ENCODE results near the gene SHROOM2.
A peak's percentile ranks its signal among the peaks of the same experiment; 100 is the strongest.

The SHROOM2 gene

GRCh38 chrX:9867753-9868152 lies 81.5 kb downstream of the SHROOM2 start:
- DNase-seq: no peak

- DNase-seq: no peak
Observed at GRCh38 chrX:9871701-9872268, 85.6 kb downstream of the SHROOM2 start.

GRCh38 chrX:9873360-9873759 lies 87.1 kb downstream of the SHROOM2 start:
- DNase-seq: no peak

DNA sequence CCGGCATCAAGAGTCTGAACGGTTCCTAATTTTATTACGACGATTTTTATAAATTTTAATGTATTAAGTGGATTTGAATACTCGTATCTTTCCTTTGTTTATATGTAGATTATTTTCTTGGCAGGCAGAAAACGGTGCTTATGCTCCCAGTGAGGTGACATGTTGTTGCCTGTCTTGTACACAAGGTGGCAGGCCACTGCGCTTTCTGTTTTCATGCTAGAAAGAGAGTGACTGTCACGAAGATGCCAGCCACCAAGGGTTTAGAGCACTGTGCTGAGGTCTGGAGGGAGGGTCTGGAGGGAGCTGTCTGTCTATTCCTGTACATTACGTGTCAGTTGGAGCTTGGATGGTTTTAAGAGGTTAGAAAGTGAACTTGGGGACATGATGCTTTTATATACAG lies 87.7 kb downstream of the SHROOM2 start:
- peak; percentile 18 to 75 for DNase-seq

GRCh38 chrX:9874483-9874882 lies 88.3 kb downstream of the SHROOM2 start:
- DNase-seq: no peak

DNA sequence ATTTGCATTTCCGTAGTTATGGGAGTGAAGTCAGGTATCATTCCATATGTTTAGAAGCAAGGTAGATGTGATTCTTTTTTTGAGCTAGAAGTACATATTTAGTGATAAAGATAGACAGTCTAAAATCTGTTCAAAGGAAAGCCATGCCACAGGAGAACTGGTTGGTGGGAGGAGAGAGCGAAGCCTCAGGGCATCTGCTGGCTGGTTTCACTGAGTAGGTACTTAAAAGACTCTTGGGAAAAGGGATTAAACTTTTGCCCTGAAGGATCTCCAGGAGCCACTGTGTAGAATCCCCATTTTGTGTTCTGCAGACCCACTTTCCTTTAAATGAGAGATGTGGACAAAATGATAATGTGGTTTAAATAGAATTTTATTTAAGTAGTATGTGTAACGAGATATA lies 89.6 kb downstream of the SHROOM2 start:
- DNase-seq: no peak

DNA sequence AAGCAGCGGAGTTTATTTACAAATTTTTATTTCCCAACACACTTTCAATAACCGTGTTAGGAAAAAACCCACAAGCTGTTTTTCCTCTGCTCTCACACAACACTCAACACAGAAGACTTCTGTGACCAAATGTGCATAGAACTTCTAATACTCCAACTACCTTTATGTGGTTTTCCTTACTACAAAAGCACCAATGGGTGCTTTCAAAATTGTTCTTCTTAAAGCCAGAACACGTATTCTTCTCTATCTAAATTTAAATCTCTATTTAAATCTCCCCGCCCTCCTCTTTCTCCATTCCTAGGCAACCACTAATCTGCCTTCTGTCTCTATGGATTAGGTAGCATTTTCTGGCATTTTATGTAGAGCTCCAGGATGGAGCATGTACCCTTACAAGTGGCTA lies 90.0 kb downstream of the SHROOM2 start:
- DNase-seq: no peak

GRCh38 chrX:9878146-9878820 lies 92.1 kb downstream of the SHROOM2 start:
- peak in 1 of 2 experiments; percentile 12 for DNase-seq

DNA sequence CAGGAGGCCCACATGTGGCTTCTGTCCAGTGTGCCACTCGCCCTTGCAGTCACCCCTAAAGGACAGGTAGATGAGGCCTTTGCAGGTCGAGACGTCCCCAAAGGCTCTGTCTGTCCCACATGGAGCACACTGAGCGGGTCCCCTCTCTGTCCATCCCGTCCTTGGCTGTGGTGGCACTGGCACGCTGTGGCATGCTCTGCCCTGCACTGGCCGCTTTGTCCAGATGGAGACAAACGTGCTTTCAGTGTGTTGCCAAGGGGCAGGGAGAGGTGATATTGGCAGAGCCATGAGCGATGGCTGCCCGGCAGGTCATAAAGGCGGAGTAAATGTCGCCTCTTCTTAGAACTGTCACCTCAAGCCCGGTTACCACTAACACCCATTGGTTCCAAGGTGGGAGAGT lies 94.0 kb downstream of the SHROOM2 start:
- no peak for DNase-seq

DNA sequence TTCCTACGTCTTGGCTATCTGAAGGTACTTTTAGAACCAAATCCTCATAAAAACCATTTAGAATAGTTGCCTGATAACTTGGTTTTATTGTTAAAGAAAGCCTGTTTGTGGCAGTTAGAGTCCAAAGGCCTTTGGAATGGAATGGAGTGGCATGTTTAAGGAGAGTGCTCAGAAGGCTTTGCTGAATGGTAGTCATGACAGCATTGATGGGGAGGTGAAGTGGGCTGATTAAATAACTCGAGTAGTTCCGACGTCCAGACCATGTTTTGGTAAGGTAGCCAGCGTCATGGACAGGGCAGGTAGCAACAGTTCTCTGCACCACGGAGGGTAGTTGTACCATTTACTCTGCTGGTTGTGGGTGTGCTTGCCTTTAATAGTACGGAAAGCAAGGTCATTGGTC lies 94.6 kb downstream of the SHROOM2 start:
- no peak for DNase-seq

DNA sequence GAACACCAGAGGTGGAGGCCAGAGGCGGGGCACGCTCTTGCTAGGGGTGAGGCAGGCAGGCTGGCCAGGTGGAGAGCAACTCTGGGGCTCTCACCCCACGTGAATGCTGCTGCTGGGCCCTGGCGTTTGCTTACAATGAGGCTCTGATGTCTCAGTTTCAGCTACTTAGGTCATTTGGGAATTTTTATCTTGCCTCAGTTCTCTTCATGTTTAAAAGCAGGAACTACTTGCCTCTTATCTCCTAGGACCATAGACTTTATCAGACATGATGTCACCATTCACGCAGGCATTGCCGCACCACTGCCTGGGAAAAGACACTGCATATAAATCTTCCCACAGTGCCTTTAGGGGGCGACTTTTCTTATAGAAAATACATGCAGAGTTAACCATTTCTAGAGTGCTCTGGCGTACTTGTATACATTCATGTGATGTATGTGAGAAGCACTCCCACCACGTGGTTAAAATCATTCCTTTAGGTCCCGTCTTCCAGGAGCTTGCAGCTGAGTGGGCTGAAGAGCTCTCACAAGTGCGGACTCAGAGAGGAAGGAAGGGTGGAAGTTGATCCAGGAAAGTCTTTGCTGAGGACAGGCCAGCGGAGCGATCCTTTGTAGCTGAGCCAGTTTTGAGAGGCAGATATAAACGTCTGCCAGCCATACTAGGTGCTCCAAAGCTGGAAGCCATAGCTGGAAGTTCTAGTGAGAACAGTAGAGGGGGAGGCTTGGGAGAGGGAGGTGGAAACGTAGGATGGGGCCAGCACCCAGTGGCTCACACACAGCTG lies 96.6 kb downstream of the SHROOM2 start:
- no peak for DNase-seq

- DNase-seq: no peak
Observed at GRCh38 chrX:9884031-9884779, 98.0 kb downstream of the SHROOM2 start.

DNA sequence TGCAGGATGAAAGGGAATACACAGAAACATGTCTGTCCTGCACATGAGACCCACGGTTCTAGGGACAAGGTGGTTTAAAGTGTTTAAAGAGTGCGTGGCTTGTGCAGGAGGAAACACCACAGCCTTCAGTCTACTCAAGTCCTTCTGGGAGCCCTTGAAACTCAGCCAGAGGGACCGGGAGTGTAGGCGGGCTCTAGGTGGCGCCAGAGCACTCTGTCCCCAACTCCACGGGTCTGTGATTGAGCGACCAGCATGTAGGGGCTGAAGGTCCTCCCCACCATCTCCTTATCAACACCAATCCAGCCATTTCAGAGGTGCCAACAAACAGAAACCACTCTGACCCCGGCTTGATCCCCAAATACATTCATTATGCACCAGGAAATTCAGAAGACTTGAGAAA lies 98.9 kb downstream of the SHROOM2 start:
- DNase-seq: peak; percentile 41 to 80

- no peak for DNase-seq
Observed at GRCh38 chrX:9887659-9888297, 101.5 kb downstream of the SHROOM2 start.

- no peak for DNase-seq
Observed at GRCh38 chrX:9888953-9889470, 102.8 kb downstream of the SHROOM2 start.

DNA sequence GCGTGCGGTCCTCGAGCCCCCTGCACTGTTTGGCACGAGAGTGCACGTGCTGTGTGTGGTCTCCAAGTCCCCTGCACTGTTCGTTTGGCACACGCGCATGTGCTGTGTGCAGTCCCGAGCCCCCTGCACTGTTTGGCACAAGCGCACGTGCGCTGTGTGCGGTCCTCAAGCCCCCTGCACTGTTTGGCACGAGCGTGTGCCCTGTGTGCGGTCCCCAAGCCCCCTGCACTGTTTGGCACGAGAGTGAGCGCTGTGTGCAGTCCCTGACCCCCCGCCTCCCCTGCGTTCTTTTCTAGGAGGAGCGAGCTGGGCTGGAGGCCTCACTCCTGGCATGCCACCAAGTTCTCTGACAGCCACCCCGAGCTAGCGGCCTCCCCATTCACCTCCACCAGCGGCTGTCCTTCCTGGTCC lies 104.5 kb downstream of the SHROOM2 start:
- no peak for DNase-seq

GRCh38 chrX:9895225-9895912 lies 109.1 kb downstream of the SHROOM2 start:
- no peak for DNase-seq

DNA sequence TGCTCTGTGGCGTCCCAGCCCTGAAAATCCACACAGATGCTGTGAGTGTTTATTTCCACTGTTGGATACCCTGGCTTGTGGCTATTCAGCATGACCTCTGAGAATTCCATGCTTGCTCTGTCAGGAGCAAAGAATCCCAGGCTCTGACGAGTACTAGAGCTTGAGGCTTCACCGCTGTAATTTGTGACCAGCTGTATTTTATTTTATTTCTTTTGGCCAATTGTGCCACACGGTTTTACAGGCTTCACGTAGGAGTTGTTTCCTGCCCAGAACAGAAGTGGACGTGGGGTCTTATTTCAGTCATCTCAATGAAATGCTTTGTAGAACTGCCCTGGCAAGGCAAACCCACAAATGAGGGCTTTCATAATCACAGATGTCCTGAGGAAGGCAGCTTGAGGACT lies 111.5 kb downstream of the SHROOM2 start:
- no peak for DNase-seq

- peak in 1 of 2 experiments; percentile 85 for DNase-seq
Observed at GRCh38 chrX:9899640-9900111, 113.4 kb downstream of the SHROOM2 start.

DNA sequence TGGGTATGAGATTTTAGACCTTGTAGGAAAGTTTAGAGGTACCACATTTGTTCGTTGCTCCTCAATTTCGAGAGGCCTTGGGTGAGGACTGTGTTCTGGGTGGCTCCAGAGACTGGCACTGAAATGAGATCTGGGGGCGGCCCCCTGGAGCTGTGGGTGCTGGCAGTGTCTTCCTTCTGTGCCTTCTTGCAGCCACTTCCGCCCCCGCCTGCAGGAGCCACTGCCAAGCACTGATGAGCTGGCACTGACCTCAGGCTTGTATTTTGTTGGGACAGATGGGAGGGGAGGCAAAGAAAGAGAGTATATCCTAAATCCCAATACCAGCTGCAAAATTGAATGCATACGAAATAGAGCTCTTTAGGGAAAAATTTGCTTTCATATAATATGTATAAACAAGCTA lies 116.4 kb downstream of the SHROOM2 start:
- no peak for DNase-seq

DNA sequence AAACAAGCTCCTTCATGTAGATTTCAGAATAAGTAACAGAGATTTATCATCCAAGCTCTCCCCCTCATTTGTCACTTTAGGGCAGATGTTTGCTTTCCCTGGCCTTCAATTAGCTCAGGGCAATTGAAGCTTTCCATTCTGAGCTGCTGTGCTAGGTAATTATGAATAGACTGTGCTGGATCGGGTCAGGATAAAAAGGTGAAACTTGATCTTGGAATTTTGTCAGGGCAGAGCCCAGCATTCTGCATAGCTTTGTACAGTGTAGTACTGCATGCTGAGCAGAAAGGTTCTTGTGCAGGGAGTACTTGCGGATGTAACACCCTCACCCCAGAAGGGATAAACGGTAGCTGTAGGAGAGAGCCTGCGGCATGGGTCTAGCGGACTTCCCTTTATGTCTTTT lies 116.9 kb downstream of the SHROOM2 start:
- peak in 1 of 2 experiments; percentile 28 for DNase-seq

DNA sequence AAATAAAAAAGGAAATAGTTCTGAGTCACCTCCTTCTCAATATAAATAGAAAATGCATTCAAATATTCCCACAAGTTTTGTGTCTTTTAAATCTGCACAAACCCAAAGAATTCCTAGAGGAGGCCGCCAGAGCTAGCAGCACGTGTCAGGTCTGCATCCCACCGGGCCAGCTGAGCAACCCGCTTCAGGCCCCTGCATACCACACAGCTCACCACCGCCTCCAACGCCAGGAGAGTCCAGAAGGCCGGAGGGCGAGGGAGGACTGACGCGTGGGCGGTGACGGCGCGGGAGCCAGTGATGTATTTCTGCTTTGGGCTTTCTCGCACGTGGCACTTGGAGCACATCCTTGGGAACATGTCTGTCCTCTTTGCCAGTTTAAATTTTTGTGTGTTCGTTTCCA lies 119.1 kb downstream of the SHROOM2 start:
- no peak for DNase-seq

All from NCI-H526 (cell line).